DOHH2 (cell line): ENCODE data around the gene PYCR2.

Source experiments
- EZH2phosphoT487 ChIP-seq: fragments of 200-600 bp; sonication (generic); IDR thresholded peaks from 2 replicates; pipeline ENCODE4 v1.6.1; 2017; ENCODE audit warnings: borderline replicate concordance, mild to moderate bottlenecking, antibody characterized with exemption, low read length, moderate library complexity, mixed read lengths
- TF ChIP-seq, protein P1 (sequence below): fragments of 200-600 bp; sonication (generic); IDR thresholded peaks from one replicate; pipeline ENCODE4 v1.5.1; 2014; ENCODE audit warnings: antibody characterized with exemption, mild to moderate bottlenecking, low read depth, low read length; ENCODE audit not compliant: poor library complexity, severe bottlenecking

- TF ChIP-seq, protein P1, sequence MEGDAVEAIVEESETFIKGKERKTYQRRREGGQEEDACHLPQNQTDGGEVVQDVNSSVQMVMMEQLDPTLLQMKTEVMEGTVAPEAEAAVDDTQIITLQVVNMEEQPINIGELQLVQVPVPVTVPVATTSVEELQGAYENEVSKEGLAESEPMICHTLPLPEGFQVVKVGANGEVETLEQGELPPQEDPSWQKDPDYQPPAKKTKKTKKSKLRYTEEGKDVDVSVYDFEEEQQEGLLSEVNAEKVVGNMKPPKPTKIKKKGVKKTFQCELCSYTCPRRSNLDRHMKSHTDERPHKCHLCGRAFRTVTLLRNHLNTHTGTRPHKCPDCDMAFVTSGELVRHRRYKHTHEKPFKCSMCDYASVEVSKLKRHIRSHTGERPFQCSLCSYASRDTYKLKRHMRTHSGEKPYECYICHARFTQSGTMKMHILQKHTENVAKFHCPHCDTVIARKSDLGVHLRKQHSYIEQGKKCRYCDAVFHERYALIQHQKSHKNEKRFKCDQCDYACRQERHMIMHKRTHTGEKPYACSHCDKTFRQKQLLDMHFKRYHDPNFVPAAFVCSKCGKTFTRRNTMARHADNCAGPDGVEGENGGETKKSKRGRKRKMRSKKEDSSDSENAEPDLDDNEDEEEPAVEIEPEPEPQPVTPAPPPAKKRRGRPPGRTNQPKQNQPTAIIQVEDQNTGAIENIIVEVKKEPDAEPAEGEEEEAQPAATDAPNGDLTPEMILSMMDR = no peak
- TF ChIP-seq EZH2phosphoT487 = no peak
These were observed 35.0 kb downstream of the PYCR2 start, which contains the start of gene LEFTY1 for GRCh38 chr1:225888898-225889601.
